Stimulated activated CD4-positive, alpha-beta T cell treated with anti-CD3 and anti-CD28 coated beads, Interleukin-4, amount 100 ng/mL, for 4 hours (primary cell): ENCODE measurements around the gene PTPRS.
"Not testable (repeated sequence)": the region's sequence is repeated elsewhere in the genome, so short reads cannot be mapped to it uniquely, and the experiment has no call there.

Source experiments
- DNase-seq, 2 experiments: peaks; one replicate each; pipeline ENCODE4 v3.0.0-alpha.2; 2020

Gene PTPRS

DNA sequence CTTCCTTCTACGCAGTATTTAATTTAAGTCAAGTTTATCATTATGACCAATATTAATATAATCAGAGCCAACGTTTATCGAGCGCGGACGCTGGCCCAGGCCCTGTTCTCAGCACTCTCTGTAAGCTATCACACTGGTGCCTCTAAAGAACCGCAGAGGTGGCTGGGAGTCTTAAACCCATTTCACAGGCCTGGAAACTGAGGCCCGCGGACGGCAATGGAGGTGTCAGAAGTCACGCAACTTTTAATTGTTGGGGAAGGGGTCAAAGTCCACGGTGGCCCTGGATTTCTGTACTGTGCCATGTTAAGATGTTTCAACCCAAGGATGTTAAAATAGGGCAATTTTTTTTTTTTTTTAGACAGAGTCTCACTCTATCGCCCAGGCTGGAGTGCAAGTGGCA is 8.8 kb downstream of the PTPRS start:
- no peak for DNase-seq

DNA sequence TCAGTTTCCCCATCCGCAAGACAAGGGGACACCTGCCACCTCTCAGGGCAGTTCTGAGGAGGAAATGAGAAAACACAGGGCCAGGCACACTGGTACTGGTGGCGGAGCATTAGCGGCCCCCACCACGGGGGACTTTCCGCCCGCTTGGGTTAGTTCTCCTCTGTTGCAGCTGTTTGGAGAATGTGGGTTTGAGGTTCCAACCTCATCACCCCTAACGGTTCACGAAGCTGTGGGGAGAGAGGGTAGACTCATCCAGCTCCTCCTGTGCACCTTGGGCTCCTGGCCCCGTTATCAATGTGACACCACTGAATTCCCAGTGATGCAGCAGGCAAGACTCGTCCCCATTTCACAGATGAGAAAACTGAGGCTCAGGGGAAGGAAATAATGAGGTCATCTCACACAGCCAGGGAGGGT is 10.3 kb downstream of the PTPRS start:
- DNase-seq = no peak

DNA sequence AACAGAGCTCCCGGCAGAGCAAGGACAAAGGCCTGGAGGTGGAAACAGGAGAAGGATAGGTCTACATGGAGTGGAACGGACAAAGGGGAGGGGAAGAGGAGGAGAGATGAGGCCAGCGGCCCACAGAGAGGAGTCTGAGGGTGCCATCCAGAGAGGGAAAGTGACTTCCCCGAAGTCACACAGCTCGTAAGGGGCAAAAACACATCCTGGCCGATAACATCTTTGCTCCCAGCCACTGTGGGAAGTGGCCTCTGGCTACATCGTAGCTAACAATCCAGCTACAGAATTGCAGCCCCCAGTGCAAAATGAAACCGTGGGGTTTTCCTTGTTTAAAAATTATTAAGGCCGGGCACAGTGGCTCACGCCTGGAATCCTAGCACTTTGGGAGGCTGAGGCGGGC is 11.5 kb downstream of the PTPRS start:
- no peak for DNase-seq

DNA sequence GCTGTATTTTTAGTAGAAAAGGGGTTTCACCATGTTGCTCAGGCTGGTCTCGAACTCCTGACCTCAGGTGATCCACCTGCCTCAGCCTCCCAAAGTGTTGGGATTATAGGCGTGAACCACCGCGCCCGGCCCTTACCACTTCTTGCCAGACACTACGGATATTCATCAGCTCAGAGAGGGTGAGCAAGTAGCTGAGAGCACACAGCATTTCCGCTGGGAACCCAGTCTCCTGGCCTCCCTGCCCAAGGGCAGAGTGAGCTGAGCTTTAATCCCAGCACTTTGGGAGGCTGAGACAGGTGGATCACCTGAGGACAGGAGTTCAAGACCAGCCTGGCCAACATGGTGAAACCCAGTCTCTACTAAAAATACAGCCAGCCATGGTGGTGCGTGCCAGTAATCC is 12.2 kb downstream of the PTPRS start:
- not testable (repeated sequence) for DNase-seq

DNA sequence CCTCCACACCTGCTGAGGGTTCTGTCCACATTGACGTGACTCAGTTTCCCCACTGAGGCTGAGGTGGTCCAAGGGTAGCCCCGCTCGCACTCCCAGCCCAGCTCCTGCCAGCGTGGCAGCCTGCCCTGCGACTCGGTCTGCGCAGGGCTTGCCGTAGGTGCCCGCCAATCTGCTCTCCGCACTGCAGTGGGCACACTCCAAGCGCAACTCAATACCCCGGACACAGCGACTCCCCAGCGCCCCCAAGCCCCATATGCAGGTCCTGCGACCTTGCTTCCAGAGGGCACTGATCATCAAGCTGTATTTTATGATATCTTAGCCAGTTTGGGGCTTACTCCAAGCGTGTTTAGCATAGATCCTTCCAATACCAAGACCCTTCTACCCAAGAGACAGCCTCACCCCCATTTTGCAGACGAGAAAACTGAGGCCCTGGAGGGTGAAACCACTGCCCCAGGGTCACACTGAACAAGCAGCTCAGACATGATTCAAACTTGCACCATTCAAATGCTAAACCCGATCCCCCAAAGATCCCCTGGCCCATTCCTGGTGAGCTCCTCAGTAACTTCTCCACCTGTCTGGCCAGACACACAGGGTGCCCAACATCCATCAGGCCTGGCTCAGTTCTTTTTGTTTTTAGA is 13.5 kb downstream of the PTPRS start:
- no peak for DNase-seq

DNA sequence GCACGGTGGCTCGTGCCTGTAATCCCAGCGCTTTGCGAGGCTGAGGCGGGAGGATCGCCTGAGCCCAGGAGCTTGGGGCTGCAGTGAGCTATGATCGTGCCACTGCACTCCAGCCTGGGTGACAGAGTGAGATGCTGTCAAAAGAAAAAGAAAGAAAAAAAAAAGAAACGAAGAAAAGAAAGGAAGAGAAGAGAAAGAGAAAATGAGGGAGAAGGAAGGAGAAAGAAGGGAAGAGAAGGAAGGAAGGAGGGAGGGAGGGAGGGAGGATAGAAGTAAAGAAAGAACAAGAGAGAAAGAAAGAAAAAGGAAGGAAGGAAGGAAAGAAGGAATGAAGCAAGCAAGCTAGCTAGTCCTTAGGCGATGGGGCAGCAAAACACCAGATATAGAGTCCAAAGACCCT is 14.1 kb downstream of the PTPRS start:
- no peak for DNase-seq

DNA sequence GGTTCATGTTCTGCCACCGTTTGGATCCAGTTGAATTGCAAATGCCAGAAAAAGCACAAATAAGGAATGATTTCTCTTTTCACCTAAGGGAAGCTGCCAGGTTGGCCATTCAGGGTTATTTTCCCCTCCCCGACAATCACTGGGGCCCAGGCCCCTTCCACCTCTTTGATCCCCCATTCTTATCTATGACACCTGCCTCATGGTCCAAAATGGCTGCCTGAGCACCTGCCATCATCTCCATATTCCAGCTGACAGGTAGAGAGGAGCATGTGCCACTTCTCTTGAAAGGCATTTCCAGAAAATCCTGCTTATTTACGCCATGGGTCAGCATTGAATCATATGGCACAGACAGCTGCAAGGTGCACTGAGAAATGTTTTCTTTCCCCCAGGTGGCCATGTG is 15.7 kb downstream of the PTPRS start:
- no peak for DNase-seq

DNA sequence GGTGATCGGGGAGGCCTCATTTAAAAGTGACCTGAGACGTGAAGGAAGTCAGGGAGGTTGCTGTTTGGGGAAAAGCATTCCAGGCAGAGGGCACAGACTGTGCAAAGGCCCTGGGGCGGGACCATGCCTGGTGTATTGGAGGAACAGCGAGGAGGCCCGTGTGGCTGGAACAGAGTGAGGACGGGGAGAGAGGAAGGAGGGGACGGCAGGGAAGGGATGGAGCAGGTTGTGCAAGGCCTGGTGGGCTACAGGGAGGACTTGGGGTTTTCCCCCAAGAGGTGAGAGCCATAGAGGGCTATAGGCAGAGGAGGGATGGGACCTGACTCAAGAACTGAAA is 17.2 kb downstream of the PTPRS start:
- DNase-seq = no peak

DNA sequence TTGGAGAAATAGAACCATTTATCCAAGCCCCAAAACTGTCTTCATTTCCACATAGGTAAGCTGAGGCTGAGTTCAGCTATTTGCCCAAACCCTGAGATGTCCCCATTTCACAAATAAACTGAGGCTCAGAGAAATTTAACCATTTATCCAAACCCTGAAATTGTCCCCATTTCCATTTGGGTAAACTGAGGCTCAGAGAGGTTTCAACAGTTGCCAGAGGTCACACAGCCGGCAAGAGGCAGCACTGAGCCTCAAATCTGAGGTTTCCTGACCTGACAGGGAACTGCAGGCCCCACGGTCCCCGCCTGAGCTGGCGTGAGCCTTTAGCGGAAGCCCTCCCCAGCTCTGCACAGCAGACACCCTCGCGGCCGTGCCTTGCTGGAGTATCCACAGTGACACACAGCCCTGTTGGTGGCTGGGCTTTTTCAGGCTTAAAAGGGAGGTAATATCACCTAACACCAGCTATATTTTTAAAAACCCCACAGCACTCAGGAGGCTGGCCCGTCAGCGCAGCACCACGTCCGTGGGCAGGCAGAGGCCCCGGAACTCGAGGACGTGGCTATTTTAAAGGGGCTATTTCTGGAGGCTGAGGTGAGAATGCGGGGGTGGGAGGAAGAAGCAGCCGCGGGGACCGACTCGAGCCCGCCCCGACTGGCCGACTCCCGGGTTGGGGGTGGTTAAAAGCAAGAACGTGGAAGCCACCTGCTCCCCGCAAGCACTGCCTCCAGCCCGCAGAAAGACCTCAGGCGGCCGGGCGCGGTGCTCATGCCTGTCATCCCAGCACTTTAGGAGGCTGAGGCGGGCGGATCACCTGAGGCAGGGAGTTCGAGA is 18.5 kb downstream of the PTPRS start:
- DNase-seq = no peak

DNA sequence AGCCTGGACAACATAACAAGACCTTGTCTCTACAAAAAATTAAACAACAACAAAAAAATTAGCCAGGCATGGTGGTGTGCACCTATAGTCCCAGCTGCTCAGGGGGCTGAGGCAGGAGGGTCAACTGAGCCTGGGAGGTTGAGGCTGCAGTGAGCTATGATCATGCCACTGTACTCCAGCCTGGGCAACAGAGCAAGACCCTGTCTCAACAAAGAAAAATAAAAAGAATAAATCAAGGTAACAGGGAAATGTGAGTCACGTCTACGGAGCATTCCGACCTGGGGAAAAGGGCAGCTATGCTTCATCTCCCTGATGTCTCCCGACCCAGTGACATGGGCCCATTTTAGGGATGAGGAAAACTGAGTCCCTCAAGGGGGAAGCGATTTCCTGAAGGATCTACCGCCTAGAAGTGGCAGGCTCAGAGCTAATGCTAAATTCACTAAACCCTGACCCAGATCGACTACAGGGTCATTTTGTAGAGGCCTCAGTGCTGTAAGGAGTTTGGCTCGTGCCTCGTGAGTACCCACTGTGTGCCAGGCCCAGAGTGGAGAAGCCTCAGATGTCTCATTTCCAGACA is 19.5 kb downstream of the PTPRS start:
- no peak for DNase-seq

DNA sequence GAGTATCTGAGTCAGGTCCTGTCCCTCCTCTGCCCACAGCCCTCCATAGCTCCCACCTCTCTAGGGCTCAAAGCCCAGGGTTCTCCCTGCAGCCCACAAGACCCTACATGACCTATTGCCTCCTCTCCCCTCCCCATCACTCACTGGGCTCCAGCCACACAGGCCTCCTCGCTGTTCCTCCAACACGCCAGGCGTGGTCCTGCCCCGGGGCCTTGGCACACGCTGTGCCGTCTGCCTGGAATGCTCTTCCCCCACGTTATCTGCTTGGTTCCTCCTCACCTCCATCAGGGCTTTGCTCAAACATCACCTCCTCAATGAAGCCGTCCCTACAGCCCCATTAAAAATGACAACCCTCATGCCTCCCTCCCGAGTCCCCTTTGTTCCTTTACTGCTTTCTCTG is 21.1 kb downstream of the PTPRS start:
- DNase-seq = no peak

DNA sequence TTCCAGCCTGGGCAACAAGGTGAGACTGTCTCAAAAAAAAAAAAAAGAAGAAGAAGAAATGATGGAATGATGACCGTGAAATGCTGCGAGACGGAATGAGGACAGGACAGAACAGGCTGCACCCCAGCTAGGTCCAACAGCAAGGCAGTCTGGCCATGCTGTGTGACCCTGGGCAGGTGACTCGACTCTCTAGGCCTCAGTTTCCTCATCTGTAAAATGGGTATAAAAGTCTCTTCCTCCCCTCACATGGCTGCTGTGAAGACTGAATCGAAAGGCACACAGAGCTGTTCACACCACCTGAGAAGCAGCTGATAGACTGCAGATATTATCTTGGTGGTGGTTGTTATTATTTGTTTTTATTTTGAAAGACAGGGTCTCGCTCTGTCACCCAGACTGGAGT is 22.3 kb downstream of the PTPRS start:
- DNase-seq = no peak

DNA sequence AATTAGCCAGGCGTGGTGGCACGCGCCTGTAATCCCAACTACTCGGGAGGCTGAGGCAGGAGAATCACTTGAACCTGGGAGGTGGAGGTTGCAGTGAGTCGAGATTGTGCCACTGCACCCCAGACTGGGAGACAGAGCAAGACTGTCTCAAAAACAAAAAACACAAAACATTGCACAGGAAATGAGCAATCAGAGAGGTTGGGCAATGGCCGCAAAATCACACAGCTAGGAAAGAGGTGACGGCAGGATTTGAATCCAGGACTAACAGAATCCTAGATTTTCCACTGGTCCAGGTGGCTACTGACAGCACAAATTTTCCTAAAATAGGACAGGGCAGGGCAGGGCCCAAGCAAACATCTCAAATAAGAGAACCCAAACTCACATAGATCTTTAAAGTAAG is 23.3 kb downstream of the PTPRS start:
- DNase-seq = no peak

DNA sequence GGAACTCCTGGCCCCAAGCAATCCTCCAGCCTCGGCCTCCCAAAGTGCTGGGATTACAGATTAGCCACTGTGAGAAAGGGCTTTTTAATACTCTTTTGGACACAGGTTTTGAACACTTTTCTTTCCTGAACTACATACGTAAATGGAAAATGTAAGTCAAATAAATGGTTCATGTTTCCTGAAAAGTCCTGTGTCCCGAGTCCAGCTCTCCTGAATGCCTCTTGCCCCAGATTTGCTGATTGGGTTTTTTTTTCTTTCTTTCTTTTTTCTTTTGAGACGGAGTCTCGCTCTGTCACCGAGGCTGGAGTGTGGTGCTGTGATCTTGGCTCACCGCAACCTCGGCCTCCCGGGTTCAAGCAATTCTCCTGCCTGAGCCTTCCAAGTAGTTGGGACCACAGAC is 24.5 kb downstream of the PTPRS start:
- DNase-seq = no peak

DNA sequence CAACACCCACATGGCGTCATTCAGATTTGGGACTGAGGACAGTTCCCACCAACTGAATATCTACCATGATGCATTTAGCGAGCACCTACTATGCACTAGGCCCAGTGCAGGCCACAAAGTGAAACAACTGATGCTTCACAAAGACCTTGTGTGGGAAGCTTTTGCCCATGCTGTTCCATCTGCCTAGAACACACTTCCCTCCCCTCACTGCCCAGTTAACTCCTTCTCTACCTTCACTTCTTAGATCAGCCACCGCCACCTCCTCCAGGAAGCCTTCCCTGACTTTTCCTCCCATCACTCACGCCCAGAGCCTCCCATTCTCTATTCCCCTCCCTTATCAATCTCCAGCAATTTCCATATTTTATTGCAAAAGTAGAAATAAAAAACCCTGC is 25.7 kb downstream of the PTPRS start:
- DNase-seq = no peak

DNA sequence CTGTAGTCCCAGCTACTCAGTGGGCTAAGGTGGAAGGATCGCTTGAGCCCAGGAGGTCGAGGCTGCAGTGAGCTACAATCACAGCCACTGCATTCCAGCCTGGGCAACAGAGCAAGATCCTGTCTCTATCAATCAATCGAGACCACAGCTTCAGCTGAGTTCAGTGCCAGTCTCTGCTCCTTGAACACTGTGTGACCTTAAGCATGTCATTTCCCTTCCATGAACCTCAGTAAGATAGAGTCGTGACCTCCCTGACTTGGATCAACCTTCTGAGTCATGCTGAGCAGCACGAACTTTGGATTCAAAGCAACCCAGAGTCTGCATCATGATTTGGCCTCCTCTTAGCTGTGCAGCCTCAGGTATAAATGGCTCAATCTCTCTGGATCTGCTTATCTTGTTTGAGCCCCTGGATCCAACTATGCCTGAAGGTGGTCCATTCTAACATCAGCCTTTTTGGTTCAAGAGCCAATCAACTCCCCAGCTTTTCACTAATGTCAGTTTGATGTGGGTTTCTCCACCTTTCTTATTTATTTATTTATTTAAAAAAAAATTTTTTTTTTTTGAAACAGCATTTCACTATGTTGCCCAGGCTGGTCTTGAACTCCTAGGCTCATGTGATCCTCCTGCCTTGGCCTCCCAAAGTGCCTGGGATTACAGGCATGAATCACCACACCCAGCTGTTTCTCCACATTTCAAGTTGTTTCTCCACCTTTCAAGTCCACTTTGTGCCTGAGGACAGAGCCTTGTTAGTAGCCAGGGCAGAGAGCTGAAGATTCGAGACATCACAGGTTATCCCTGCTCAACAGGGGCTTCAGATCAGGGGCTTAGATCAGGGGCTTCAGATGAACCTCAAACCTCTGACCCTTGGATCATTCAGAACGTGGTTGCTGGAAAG is 26.4 kb downstream of the PTPRS start:
- no peak for DNase-seq

DNA sequence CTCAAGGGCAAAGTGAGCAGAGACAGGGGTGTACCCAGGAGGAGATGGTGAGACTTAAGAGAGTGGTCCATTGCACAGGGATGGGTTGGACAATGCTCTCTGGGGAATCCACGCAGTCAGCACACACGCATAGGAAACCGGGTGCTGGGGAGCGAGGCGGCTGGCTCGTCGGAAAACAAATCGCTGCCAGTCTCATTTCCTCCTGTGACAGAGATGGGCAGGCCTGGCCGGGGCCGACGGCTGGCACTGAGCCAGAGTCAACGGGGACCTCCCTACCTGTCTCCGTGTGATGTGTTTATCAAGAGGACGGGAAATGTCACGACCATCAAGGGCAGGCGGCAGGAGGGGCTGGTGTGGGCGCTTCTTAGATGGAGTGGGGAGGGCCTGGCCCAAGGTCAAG is 27.3 kb downstream of the PTPRS start:
- DNase-seq = no peak

DNA sequence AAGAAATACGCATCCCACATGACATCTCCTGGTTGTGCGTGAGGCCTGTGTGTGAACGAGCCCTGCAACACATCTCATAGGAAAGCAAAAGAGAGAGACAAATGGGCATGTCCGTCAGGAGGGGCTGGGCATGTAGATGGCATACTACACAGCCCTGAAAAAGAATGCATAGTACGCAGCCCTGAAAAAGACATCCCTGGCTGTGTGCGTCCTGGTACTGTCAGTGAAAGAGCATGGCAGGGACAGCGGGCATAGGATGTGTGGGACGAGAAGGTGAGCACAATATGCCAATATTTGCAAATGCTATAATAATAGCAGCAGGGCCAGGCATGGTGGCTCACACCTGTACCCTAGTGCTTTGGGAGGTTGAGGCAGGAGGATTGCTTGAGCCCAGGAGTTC is 28.6 kb downstream of the PTPRS start:
- no peak for DNase-seq

DNA sequence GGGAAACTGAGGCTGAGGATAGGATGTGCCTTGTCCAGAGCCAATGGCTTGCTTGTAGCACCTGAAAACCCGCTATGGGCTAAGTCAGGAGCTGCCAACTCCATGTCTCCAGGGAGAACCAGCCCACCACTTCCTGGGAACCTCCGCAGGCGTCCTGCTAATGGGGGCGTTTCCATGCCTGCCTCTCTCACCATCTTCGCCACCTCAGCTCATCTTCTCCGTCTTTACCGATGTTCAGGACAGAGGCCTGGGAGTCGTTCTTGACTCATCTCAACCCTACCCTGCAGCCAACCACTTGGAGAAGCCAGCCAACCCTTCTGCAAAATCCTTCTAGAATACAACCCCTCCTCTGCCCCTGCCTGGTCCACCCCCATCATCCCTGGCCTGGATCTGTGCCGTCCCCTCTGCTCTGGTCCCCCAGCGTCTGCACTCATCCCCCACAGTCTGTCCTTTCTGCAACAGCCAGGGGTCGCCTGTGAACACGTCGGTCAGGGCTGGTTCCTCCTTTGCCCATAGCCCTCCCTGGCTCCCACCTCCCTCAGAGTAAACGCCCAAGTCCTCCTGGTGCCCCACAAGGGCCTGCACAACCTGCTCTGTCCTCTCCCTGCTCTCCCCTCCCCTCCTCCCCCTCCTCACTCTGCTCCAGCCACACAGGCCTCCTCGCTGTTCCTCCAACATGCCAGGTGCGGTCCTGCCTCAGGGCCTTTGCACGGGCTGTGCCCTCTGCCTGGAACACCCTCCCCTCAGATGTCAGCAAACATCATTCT is 31.0 kb downstream of the PTPRS start:
- DNase-seq = no peak

DNA sequence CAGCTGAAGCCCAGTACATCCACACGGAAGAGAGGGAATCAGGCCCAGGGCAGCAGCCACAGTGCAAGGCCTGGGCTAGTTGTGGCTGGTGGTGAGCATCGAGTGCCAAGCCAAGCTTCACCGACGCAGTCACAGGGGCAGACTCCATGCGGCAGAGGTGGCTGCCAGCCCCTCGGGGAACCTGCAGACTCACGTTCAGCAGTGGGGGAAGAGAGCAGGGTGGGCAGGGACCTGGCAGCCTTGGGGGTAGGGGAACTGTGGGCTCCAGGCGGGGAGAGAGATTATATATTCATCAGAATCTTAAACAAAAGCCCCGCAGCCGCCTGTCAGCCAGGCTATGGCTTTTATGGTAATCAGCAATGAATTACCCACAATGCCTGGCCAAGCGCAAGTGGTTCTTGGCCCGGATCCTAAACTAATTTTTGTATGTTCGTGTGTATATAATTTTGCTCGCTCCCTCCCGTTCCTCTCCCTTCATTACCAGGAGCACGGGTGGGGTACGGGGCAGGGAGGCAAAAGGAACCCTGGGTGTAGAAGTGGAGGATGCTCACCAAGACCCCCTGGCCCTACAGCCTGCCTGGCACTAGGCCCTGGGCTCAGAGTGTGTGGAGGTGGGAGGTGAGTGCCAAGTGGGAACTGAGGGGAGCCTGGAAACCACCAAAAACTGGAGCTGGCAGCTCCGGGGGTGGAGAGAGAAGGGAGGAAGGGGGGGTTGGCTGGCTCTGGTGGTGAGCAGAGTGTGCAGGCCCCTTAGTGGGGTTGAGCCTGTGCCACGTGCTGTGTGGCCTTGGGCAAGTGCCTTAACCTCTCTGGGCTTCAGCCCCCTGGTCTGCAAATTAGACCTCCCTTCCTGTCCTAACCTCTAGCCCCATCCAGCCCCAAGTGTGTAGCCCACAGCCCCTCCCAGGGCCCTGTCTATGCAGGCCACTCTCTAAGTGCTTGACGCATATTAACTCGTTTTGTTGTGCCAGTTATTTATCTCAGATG is 31.9 kb downstream of the PTPRS start:
- no peak for DNase-seq

DNA sequence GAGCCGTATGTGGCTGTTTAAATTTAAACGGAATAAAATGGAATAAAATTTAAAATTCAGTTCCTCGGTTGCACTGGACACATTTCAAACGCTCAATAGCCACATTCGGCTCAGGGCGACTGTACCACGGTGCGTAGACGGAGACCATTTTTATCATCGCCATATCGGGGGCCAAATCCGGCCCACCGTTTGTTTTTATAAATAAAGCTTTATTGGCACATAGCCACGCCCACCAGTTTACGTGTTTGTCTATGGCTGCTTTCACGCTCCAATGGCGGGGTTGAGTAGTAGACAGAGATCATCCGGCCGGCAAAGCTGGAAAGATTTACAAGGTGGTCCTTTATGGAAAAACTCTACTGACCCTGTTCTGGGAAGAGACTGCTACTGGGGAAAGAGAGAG is 33.0 kb downstream of the PTPRS start:
- no peak for DNase-seq
